NCI-H146 treated with DMSO at 0.1 percent for 48 hours (cell line): ENCODE data around the gene PON3.

Experiments used
- DNase-seq: peaks from one replicate; lab custom pipeline; 2025; ENCODE audit not compliant: unreplicated experiment; lab: John Stamatoyannopoulos, UW

The PON3 gene

GRCh38 chr7:95309951-95310350 lies 86.2 kb downstream of the PON3 start:
- no peak for DNase-seq
